MM.1S (cell line): ENCODE data around the gene C16orf95.

Source experiments
- EZH2 ChIP-seq: fragments of 300-600 bp; sonication (generic); optimal IDR thresholded peaks from 2 replicates; pipeline ENCODE3; 2017; ENCODE audit warnings: low read depth, mild to moderate bottlenecking, antibody characterized with exemption, low read length, mixed read lengths
- TF ChIP-seq, protein P1 (sequence below): fragments of 300-600 bp; sonication (generic); IDR thresholded peaks from 2 replicates; pipeline ENCODE4 v1.5.1; 2016; ENCODE audit warnings: antibody characterized with exemption, low read length, mixed read lengths

GRCh38 chr16:87291944-87292343, 25.2 kb downstream of the C16orf95 start:
- TF ChIP-seq, protein P1, sequence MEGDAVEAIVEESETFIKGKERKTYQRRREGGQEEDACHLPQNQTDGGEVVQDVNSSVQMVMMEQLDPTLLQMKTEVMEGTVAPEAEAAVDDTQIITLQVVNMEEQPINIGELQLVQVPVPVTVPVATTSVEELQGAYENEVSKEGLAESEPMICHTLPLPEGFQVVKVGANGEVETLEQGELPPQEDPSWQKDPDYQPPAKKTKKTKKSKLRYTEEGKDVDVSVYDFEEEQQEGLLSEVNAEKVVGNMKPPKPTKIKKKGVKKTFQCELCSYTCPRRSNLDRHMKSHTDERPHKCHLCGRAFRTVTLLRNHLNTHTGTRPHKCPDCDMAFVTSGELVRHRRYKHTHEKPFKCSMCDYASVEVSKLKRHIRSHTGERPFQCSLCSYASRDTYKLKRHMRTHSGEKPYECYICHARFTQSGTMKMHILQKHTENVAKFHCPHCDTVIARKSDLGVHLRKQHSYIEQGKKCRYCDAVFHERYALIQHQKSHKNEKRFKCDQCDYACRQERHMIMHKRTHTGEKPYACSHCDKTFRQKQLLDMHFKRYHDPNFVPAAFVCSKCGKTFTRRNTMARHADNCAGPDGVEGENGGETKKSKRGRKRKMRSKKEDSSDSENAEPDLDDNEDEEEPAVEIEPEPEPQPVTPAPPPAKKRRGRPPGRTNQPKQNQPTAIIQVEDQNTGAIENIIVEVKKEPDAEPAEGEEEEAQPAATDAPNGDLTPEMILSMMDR = no peak
- no peak for TF ChIP-seq EZH2
